Kidney glomerular epithelial cell (primary cell): Measurements from ENCODE around the gene SEPTIN8.
"Not testable (repeated sequence)": the region's sequence is repeated elsewhere in the genome, so short reads cannot be mapped to it uniquely, and the experiment has no call there.

Source experiments
- DNase-seq: peaks from one replicate; lab custom pipeline; 2025; lab: John Stamatoyannopoulos, UW

The SEPTIN8 gene

DNA sequence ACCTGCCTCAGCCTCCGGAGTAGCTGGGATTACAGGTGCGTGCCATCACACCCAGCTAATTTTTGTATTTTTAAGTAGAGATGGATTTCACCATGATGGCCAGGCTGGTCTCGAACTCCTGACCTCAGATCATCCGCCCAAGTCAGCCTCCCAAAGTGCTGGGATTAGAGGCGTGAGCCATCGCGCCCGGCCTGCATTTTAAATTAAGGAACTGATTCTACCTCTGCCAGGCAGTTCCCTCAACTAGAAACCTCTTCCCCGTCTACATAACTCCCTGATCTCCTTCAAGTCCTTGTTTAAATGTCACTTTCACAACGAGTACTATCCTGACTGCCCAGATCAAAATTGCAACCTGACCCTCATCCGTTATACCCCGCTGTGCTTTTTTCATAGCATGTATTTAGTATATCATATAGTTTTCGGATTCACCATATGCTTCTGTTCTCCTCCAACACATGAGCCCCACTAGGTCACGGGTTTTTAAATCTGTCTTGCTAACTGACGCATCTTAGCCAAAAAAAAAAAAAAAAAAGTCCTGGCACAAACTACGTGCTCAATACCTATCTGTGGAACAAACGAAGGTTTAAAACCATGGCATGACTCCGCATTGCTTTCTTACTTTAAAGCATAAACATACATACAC, 35.2 kb upstream of the SEPTIN8 start:
- no peak for DNase-seq

DNA sequence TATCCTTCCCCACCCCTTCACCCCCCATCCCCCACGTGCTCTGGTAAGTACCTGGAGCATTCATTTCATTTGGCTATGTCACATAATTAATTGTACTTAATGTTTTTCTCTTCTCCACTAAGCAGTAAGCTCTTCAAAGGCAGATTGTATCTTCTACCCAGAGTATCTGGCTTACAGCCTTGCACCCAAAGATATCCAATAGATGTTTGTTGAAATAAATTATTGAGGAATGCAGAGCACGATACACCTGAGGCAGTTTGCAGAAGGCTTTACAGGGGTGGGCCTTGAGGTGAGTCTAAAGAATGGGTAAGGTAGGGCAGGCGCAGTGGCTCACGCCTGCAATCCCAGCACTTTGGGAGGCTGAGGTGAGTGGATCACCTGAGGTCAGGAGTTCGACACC, 33.6 kb upstream of the SEPTIN8 start:
- DNase-seq, result no peak

DNA sequence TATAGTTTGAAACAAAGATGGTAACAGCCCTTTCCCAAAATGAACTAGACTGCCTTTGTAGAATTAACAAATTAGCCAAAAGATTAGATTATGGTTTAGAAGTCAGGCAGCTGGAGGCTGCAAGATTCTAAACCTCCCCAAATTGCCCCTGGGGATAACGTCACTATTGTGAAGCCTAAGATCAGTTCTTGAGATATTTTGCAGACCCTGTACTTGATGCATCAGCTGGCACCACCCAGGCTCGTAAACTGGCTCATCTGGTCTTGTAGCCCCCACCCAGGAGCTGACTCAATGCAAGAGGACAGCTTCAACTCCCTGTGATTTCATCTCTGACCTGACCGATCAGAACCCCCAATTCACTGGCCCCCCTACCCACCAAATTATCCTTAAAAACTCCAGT, 31.8 kb upstream of the SEPTIN8 start:
- no peak for DNase-seq

DNA sequence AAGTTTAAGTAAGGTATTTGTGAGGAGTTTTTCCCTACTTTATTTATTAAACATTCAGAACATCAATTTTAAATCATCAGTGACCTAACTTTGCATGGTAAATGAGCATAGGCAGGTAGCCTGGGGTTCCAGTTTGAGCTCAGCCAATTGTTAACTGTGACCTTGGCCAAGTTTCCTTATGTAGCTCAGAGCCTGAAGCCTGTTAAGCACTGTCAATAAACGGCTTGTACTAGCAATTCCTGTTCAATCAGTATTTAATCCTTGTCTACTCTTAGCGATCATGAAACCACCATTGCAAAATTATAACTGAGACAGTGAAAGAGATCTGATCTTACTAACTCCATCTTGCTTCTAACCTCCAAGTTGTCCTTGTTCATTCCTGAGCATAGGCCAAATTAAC, 31.4 kb upstream of the SEPTIN8 start:
- no peak for DNase-seq

DNA sequence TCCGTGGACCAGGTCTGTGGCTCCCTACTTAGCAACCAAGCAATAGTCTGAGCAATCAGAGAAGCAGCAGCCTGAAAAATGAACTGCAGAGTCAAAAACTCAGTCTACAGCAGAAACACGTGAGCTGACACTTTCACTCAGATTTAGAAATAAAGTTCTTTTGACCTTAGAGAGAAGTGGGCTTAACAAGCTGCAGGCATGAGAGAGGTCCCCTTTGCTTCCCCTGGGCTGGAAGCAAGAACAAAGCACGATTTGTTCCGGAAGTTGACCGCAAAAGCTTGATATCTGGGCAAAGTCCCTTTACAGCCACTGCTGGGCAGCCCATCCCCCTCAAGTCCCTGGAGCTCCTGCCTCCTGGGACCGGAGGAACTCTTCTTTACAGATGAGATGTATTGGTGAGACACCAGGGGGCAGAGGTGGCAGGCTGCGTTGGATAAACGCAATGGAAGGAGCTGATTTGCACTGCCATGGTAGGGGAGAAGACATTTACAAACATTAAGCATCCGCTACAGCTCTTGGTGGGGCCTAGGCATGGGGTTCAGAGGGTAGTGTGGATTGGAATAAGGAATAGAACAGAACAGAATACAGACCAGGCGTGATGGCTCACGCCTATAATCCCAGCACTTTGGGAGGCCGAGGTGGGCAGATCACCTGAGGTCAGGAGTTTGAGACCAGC, 30.3 kb upstream of the SEPTIN8 start:
- DNase-seq, result no peak

DNA sequence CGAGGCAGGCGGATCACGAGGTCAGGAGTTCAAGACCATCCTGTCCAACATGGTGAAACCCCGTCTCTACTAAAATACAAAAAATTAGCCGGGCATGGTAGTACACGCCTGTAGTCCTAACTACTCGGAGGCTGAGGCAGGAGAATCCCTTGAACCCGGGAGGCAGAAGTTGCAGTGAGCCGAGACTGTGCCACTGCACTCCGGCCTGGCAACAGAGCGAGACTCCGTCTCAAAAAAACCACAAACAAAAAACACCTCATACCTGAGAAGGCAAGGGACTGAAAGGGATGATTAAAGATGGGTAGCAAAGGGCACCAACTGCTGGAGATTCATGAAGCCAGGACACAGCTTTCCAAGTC, 29.7 kb upstream of the SEPTIN8 start:
- DNase-seq, result not testable (repeated sequence)

DNA sequence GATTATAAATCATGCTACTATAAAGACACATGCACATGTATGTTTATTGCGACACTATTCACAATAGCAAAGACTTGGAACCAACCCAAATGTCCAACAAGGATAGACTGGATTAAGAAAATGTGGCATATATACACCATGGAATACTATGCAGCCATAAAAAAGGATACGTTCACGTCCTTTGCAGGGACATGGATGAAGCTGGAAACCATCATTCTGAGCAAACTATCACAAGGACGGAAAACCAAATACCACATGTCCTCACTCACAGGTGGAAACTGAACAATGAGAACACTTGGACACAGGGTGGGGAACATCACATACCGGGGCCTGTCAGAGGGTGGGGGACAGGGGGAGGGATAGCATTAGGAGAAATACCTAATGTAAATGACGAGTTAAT, 28.8 kb upstream of the SEPTIN8 start:
- not testable (repeated sequence) for DNase-seq

DNA sequence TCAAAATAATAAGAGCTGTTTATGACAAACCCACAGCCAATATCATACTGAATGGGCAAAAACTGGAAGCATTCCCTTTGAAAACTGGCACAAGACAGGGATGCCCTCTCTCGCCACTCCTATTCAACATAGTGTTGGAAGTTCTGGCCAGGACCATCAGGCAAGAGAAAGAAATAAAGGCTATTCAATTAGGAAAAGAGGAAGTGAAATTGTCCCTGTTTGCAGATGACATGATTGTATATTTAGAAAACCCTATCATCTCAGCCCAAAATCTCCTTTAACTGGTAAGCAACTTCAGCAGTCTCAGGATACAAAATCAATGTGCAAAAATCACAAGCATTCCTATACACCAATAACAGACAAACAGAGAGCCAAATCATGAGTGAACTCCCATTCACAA, 27.2 kb upstream of the SEPTIN8 start:
- DNase-seq, result not testable (repeated sequence)

DNA sequence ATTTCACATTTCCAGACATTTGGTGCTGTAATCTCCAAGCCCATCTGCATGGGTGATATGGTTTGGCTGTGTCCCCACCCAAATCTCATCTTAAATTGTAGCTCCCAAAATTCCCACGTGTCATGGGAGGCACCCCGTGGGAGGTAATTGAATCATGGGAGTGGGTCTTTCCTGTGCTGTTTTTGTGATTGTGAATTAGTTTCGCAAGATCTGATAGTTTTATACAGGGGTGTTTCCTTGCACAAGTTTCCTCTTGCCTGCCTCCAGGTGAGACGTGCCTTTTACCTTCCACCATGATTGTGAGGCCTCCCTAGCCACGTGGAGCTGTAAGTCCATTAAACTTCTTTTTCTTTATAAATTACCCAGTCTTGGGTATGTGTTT, 25.6 kb upstream of the SEPTIN8 start:
- DNase-seq, result not testable (repeated sequence)

DNA sequence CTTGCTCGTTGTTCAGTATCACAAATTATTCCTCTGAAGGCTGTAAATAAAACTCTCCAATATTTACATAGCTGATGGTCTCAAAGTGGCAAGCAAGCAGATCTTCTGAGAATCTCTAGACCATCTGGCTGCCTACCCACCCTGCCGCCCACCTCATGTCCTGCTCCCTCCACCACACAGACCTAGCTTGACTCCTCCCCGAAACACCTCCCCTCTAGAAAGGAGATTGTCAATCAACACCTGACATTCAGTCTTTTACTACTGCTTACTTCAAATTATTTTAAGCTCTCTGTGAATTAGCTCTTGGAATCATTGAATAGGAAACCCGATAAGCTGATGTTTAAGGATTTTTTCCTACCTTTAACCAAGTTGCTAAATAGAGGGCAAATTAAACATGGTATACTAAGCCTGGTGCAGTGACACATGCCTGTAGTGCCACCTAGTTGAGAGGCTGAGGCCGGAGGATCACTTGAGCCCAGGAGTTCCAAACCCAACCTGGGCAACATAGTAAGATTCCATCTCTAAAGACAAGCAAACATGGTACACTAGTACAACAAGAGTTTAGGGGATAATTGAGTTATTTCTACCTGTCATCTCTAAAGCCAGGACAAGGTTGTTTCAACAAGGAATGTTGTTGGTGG, 25.1 kb upstream of the SEPTIN8 start:
- DNase-seq, result no peak

DNA sequence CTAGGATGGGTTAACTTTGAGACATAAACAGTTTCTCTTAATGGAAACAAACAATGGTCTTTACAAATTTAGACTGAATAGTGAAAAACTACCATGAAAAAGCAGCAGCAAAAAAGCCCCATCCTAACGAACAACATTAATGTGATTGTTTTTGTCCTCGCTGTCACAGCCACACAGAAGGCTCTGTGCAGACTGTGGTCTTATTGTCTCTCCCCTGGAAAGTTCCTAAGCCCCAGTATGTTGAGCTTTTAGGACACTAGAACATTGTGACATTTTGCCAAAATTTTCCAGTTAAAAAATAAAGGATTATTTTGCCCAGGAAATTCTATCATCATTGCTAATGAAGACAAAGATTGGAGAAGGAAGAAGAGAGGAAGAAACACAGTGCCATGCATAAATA, 23.5 kb upstream of the SEPTIN8 start:
- no peak for DNase-seq

DNA sequence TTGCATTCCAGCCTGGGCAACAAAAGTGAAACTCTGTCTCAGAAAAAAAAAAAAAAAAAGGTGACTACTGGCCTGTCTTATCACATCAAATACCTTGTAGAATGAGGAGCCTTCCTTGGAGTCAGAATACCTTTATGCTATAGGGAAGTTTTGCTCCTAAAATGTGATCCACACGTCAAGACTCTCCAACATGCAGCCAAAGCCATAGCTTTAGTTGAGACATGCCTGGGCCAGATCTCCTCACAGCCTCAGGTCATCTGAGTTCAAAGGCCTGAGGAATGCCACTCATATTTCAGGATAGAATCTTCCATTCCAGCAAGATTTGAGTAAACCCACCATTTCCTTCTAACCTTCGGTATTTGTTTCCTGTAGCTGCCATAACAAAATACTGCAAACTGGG, 22.4 kb upstream of the SEPTIN8 start:
- no peak for DNase-seq

DNA sequence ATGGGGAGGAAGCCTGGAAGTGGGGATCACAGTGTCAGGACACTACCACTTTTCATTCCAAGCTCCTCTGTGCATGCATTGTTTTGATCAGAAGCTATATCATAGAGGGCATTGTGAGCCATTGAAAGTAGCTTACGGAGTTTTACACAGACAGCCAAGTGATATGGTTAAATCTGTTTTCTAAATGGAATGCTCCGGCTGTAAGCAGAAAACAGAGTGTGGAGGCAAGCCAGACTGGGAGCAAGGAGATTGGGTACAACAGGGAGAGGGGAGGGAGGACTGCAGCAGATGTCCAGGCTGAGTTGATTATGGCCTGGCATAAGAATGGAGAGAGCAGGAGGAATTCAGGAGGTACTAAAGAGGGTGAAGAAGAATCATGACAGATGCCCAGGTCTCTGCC, 20.6 kb upstream of the SEPTIN8 start:
- DNase-seq, result no peak

DNA sequence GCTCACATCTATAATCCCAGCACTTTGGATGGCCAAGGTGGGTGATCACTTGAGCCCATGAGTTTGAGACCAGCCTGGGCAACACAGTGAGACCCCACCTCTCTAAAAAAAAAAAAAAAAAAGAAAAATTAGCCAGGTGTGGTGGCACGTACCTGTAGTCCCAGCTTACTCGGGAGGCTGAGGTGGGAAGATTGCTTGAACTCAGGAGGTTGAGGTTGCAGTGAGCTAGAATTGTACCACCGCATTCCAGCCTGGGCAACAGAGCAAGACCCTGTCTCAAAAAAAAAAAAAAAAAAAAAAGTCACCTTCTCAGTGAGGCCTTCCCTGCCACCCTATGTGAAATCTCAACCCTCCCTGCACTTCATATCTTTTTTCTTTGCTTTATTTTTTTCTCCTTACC, 14.0 kb upstream of the SEPTIN8 start:
- no peak for DNase-seq

DNA sequence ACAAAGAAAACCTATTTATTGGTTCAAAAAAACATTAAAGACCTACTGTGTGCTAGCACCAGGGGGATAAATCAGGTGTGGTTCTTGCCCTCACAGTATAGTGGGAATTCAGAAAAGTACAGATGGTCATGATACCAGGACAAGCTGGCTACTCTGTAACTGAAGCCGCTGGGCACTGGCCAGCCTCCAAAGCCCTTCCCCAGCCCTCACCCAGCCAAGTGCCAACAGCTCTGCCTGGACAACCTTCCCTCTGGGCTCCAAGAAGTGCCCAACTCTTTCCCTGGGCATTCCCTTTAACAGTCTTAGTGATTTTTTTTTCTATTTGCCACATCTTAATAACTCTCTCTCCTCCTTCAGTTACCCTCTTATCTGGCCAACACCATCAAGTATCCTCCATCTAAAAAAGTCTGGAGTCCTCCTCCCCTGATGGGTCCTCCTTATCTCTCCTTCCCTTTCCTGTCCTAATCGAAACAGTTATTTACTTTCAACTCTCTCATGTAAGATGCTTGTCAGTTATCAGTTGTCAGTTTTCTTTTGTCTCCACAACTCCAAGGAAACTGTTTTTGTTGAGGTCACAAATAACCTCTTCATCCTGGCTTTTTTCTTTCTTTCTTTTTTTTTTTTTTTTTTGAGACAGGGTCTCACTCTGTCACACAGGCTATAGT, 13.3 kb upstream of the SEPTIN8 start:
- DNase-seq, result no peak

DNA sequence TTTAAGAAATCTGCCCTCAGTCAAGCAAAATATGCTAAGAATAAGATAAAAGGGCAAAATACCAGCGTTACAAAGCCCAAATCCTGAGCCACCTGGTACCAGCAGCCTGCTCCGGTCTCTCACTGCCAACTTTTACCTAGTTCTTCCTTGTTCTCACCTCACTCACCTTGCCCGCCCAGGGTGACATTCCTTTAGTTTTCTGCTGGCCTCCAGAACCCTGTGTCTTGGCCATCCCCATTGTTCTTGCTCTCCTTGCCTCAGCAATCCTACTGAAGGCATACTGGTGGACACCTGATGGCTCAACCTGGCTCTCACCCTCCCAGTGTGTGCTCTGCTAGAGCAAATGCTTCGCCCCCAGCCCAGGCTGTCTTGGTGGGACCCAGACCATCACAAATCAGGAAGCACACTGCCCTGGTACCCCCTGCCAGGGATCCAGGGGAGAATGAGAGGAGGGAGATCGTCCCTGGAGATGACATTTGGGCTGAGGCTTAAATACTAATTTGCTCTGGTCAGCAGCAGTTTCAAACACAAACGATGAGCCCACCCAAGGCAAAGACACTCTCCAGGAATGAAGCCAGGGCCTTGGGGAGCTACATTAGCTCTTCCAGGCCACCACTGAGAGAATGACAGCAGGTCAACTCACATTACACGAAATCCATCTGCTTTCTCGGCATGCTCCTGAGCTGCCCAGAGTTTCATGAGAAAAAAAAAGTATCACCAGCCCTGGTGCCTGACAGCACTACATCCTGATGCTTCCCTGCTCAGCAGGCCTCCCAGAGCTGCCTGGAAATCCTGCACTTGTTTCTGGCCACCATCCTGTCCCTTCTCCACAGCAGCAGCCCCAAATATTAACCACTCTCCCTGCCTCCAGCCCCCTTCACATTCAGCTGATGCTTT, 12.2 kb upstream of the SEPTIN8 start:
- DNase-seq, result no peak

DNA sequence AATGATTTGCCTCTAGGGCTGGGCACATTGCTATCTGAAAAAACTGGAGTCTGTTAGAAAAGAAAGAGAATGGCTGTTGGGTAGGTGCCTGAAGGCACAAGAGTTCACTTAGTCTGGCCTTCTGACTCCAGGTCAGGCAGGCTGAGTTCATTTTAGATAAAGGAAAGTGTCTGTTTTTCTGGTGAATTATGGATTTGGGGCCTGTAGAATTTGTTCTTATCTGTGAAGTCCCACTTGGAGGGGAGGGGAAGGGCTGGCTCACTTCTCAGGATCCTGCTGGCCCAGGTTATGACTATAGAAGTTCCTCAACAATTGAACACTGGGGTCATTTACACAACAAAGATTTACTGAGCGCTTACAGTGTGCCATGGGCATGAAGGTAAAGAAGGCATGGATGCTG, 11.5 kb upstream of the SEPTIN8 start:
- DNase-seq, result no peak

DNA sequence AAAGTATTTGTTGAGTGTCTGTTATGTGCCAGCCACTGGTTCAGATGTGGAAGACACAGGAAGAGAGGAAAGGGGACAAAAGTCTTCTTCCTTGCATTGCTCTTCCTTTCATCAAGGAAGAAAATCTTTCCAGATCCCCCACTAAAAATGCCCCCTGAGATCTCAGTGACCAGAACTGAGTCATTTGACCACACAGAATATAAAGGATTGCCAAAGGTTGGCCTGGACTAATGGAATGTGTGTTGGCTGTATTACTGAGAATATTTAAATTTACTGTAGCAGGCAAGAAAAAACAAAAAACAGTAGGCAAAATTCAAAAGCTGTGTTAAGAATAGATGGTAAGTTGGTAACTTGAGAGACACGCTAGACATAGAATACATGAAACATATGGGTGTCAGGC, 10.0 kb upstream of the SEPTIN8 start:
- no peak for DNase-seq

DNA sequence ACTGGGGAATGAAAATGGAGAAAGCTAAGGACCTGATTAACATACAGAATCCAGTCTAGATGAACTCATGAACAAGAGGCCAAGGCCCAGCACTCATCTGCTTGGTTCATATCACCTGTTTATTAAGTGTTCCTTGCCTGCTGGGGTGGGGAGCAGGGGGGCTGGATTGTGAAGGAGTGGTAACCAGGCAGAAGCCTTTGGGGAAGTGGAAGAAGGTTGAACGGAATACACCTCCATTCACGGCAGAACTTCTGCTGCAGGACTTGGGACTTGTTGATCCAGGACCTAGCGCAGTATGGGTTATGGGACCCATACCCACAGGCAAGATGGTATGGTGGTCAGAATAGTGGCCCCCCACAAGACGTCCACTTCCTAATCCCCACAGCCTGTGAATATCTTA, 8.8 kb upstream of the SEPTIN8 start:
- no peak for DNase-seq

DNA sequence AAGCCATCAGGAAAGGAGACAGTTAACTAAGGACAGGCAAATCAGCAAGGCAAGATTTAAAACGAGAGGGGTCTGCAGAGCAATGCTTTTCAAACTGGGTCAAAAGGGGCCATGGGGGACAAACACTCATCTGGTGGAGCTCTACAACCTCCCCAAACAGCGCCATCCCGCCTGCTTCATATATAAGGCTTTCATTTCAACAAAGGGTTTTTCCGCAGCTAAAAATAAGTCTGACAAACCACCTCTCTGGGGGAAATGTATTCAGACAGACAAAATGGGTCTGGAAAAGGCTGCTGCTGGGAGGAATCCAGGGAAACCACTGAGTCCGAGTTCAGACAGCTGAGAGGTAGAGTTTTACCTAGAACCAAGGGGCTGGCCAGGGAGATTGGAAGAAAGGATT, 8.3 kb upstream of the SEPTIN8 start:
- no peak for DNase-seq

DNA sequence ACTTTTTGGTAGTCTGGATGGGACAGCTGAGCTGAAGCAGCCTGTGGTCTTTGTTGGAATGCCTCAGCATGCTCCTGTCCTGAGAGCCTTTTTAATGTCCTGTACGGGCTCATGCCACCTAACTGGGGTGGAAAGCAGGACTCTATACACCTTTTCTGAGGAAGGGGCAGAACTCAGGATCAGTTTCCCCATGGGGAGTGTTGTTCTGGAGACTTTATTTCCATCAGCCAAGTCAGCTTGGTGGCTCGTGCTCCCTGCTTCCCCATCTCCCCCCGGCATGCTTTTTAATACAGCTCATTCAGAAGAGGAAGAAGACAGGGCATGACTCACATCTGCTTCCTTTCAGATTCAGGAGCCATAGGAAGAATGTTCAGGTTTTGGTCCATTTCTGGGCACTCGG, 5.1 kb upstream of the SEPTIN8 start:
- DNase-seq, result peak; percentile 13

DNA sequence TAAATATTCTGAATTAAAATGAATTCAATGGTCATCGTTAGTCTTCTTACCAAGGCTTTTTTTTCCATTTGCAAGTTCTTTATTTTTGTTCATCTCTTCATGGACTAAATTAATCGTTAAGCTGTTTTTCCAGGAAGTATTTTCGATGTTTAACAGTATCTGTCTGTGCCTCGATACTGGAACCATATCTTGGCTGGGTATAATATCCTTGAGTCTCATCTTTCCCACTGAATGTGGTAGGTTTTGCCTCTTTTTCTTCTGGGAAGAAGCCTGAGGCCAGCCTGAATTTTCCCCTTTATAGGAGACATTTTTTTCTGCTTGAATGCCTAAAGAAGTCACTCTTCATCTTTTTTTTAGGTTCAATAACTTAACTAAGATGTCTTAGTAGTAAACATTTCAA, 4.0 kb upstream of the SEPTIN8 start:
- no peak for DNase-seq
